Measurements from ENCODE around the gene TGFBR3L. TPM values are rescaled to one million over a fixed set of nuclear protein-coding genes. Genes with fewer than 3 reads are reported as not detected.
"Not testable (repeated sequence)": the region's sequence is repeated elsewhere in the genome, so short reads cannot be mapped to it uniquely, and the experiment has no call there.

TGFBR3L gene
- total RNA-seq, 1 experiment from 2014 or later = 7.1 TPM

DNA sequence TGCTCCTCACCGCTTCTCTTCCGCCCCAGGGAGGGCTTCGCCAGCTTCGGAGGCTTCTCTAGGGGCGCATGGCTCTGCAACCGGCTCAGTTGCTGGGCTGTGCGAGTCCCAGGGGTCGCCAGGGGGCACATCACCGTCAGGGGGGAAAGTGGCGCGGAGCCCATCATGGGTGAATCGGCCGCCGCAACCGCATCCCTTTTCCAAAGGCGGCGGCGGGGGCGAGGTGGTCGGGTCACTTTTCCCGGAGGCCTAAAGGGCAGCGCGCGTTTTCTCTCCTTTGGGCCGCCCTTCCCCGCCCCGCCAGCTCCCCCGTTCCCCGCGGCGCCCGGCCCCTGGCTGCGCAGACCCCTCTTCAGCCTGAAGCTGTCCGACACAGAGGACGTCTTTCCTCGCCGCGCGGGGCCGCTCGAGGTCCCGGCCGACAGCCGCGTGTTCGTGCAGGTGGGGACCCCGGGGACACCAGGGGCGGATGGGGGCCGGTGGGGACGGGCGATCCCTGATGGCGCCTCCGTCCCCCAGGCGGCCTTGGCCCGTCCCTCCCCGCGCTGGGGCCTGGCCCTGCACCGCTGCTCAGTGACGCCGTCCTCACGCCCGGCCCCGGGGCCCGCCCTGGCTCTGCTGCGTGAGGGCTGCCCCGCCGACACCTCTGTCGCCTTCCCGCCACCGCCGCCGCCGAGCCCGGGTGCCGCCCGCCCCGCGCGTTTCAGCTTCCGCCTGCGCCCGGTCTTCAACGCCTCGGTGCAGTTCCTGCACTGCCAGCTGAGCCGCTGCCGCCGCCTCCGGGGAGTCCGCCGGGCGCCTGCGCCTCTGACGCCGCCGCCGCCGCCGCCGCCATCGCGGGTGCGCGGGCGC is 1.7 kb downstream of the TGFBR3L start:
- peak; percentile 57 for DNase-seq (ENCODE audit: low read depth)

DNA sequence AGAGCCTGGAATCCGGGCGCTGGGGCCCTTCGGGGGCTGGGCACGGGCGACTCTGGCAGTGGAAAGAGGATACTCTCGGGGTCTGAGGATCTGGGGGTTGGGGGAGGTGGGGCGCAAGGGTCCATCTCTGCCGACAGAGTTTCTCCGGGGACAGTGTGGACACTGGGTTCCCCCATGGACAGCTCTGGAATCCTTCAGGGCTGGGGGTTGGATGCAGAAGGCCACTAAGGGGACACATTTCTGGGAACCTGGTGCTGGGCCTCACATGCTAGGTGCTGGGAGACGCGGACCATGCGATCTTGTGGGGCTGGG is 2.3 kb downstream of the TGFBR3L start:
- DNase-seq (ENCODE audit: low read depth) = no peak

DNA sequence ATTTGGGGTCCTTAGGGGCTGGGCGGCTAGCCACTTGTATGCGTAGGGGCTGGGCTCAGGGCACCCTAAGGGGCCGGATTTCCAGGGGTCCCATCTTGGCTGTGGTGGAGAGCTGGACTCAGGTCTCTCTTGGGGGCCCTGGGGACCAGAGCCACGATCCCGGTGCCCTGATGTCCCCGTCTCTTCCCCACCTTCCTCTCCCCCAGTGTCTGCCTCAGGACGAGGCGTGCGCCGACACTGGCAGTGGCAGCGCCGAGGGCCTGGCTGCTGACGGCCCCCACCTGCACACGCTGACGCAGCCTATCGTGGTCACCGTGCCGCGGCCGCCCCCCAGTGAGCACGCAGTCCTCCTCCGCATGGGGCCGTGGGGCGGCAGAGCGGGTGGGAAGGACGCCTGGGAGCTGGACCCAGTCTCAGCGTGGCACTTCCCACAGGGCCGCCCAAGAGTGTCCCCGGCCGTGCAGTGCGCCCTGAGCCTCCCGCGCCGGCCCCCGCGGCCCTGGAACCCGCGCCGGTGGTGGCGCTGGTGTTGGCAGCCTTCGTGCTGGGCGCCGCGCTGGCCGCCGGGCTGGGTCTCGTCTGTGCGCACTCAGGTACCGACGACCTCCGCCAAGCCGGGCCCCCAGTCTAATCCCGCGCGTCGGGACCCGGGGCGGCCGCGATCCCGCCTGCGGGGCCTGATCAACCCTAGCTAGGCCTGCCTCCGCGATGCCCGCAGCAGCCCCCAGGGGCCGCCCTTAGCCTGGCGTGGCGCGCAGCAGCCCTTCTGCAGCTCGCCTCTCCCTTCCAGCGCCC is 2.8 kb downstream of the TGFBR3L start:
- DNase-seq (ENCODE audit: low read depth) = peak; percentile 73

DNA sequence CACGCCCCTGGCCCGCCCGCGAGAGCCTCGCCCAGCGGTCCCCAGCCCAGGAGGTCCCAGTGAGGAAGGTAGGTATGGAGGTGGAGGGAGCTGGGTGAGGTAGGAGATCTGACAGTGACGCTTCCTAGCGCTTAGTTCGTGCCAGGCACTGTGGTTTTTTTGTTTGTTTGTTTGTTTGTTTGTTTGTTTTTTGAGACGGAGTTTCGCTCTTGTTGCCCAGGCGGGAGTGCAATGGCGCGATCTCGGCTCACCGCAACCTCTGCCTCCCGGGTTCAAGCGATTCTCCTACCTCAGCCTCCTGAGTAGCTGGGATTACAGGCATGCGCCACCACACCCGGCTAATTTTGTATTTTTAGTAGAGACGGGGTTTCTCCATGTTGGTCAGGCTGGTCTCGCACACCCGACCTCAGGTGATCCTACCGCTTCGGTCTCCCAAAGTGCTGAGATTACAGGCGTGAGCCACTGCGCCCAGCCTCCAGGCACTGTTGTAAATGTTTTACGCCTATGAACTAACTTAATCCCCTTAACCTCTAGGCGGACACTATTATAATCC is 3.5 kb downstream of the TGFBR3L start:
- DNase-seq (ENCODE audit: low read depth) = not testable (repeated sequence)

DNA sequence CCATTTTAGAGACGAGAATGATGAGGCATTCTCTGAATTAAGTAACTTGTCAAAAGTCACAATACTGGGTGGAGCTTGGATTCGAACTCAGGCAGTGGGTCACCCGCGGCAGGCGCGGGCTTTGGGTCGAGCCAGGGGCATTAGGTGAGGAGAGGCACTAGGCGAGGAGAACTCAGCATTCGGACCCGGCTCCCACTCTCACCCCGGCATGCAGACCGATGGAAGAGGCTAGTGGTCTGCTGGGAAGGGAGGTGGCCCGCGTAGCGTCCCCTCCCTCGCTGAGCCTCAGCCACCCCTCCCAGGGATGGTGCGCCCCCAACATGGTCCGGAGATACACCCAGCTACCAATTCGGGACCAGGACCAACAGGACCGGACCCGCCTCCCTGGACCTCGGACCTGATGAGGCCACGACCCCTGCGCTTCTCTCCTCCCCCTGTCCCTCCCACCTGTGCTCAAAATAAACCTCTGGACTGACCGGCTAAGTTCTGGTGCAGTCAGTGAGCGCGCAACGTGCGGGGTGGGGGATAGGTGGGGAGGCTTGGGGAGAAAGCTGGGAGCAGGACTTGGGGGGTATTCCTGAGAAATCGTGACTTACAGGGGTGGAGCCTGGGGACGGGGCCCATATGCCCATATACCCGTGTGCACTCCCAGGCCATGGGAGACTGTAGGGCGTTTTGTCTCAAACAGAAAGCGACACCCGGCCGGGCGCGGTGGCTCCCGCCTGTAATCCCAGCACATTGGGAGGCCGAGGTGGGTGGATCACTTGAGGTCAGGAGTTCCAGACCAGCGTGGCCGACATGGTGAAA is 4.2 kb downstream of the TGFBR3L start:
- no peak for DNase-seq (ENCODE audit: low read depth)

DNA sequence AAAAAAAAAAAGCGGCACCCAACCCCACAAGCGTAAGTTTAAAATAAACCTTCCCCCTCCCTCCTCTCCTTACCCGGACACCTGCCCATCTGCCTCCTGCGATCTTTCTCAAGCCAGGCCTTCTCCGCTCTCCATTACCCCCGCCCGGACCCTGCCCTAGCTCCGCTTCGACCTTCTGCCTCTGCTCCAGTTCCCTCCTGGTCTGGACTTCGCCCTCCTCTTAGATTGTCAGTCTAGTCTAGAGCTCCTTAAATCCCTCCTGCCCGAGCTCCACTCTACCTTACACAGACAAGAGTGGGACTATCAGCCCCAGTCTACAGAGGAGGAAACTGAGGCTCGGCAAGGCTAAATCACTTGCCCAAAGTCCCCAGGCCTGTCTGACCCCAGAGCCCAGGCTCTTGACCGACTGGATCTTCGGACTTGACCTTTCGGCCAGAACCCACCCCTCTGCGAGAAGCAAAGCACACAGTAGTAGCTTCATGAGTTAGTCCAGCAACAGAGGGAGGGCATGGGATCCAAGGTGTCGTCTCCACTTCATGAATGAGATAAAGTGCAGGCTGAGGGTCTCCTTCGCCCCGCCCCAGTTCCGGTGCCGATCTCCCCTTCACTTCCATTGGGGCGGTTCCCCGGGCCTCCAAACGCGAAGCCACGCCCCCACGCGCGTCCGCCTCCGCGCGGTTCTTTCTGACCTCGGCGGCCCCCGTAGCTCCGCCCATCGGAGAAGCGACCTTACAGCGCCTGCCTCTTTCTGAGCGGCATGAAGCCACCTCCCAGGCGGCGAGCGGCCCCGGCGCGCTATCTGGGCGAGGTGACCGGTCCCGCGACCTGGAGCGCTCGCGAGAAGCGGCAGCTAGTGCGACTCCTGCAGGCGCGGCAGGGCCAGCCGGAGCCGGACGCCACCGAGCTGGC is 5.2 kb downstream of the TGFBR3L start, which contains the start of gene SNAPC2:
Gene SNAPC2, plus strand, starts transcription at position 729 of the 909 bp plus-strand sequence. Its CDS starts 29 bp downstream, at position 758.
- peak; percentile 97 for DNase-seq (ENCODE audit: low read depth)

DNA sequence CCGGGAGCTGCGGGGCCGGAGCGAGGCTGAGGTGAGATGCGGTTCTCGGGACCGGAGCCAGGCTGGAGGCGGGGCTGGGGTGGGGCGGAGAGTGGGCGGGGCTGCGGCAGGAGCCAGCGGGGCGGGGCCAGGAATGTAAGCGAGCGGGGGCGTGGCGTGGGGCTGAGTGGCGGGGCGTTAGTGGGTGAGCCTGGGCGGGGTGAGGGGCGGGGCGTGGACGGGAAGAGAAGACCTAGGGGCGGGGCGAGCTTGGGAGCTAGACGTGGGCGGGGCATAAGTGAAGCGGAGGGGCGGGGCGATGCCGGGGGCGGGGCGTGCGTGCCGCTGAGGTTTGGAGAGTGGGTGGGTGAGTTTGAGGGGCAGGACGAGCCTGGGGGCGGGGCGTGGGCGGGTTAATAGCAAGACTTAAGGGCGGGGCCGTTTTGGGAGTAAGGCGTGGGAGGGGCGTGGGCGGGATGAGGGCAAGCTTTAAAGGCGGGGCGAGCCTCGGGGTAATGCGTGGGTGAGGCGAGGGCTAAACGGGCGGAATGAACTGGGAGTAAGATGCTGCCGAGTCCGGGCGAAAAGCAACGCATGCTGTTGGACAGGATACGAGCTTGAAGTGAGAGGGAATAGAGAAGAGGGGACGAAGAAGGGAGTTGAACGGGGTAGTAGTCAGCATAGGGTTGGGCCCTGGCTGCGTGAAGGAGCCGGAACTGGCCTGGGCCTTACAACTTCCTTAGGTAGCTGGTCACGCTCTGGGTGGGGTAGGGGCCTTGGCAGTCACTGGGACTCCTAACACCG is 6.1 kb downstream of the TGFBR3L start:
- DNase-seq (ENCODE audit: low read depth) = peak; percentile 98

DNA sequence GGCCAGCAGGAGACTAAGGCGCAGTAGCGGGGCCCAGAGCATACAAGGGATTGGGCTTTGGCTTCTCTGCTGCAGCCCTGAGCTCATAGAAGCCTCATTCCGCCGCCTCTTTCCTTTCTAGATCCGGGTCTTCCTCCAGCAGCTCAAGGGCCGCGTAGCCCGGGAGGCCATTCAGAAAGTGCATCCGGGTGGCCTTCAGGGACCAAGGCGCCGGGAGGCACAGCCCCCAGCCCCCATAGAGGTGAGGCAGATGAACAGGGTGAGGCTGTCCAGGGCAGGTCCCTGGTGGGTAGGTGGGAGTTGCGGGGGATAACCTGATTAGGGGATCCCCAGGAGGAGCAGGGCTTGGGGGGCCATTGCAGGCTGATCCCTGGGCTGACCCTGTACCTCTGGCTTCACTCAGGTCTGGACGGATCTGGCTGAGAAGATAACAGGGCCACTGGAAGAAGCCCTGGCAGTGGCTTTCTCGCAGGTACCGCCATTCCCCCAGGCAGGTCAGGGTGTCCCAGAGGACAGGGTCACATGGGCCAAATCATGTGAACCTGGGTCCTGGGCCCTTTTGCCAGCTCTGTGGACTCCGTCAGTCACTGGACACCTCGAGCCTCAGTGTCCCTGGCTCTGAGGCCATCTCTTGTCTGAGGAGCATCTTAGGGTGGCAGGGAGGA is 6.8 kb downstream of the TGFBR3L start:
- no peak for DNase-seq (ENCODE audit: low read depth)

DNA sequence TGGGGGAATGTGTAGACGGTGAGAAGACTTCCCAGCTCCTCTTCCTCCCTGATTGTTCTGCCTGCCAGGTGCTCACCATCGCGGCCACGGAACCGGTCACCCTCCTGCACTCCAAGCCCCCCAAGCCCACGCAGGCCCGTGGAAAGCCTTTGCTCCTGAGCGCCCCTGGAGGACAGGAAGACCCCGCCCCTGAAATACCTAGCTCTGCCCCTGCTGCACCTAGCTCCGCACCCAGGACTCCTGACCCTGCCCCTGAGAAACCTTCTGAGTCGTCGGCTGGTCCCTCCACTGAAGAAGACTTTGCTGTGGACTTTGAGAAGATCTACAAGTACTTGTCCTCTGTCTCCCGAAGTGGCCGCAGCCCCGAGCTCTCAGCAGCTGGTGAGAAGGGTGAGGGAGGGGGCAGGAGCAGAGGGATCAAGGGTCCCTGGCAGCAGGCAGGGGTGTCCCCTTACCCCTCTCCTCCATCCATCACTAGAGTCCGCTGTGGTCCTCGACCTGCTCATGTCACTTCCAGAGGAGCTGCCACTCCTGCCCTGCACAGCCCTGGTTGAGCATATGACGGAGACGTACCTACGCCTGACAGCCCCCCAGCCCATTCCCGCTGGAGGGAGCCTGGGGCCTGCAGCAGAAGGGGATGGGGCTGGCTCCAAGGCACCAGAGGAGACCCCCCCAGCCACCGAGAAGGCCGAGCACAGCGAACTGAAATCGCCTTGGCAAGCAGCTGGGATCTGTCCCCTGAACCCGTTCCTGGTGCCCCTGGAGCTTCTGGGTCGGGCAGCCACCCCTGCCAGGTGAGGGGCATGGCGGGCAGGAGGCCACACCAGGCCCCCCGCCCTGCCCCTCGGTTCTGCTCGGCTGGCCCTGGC is 7.6 kb downstream of the TGFBR3L start:
- DNase-seq (ENCODE audit: low read depth) = no peak

DNA sequence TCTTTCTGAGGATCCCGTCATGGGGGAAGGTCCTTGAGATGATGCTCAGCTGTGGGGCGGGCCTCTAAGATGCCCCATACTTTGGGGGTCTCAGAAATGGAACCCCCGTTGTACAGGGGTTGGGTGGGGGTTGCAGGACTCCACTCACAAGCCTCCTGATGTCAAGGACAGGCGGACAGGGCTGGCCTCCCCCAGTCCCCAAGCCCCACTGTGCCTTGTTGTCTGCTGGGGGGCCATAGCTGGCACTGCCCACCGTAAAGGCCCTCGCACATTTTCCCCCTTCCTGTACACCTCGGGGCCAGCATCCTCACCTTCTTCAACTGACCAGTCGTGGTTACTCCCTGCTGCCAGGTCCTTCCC is 8.2 kb downstream of the TGFBR3L start:
- DNase-seq (ENCODE audit: low read depth) = no peak

DNA sequence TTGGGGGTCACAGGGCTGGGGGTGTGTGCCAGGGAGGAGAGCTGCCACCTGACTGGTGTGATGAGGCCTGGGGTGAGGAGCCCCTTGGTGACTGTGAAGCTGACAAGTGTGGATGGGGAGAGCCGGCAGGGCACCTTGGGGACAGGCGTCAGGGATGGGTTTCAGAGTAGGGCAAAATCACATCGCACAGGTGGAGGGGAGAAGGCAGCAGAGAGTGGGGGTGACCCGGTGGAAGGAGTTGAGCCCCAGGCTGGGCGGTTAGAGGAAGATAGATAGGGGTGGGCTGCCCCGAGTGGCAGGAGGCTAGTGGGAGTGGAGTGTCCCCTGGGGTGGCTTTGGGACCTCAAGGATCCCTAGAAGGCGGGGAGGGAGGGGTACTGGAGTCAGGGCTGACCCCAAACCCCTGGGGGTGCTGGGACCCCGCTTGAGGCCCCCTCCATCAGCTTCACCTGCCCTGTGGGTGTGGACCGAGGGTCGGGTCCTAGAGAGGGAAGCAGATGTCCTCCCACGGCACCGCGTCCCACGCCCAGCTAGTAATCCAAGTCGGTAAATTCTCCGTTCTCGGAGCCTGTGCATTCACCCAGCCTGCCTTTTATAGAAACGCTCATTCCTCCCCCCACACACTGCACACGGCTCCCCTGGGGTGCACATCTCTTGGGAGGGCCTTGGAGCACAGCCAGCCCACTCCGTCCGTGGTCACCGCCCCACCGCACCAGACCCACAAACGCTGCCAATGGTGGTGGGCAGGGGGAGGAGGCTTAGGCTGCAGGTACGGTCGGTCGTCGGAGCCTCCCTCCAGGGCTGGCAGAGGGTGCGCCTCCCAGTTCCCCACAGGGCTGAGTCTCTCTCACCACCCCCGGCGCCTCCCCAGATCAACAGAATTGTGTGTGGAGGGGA is 8.9 kb downstream of the TGFBR3L start:
- no peak for DNase-seq (ENCODE audit: low read depth)

DNA sequence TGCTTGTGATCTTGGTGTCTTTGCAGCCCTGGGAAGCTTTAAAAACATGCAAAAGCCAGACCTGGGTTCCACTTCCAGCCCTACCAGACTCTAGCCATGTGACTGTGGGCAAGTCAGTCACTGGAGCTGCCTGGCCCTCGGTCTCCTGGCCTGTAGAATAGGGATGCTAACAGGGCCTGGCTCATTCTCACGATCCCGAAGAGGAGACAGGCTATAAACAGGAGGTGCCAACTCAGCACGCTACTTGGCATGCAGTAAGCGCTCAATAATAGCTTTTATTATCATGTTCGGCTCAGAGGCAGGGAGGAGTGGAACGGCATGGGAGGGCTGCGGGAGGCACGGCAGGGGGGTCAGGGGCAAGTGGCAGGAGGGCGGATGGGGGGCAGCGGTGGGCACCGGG is 9.6 kb downstream of the TGFBR3L start:
- no peak for DNase-seq (ENCODE audit: low read depth)

DNA sequence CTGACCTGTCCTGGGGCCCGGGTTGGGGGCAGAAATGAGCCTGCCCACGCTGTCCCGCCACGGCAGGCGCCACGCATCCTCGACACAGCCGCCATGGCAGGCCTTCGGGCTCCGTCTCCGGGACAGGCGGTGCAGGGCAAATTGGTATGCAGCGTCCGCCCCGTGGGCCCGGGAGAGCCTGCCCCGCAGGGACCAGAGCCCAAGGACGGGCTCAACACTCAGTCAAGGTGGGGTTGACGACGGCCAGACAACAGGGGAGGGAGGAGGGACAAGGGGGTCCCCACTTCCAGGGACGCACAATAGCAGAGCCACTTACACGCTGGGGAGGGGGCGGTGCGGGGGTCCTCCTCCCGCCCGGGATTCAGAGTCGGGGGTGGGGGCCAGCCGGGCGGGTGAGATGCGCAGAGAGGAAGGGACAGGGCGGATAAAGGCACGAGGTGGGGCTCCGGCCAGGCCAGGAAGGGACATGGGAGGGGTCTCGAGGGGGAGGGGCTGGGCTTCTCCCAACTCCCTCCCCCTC is 10.1 kb downstream of the TGFBR3L start:
- no peak for DNase-seq (ENCODE audit: low read depth)

DNA sequence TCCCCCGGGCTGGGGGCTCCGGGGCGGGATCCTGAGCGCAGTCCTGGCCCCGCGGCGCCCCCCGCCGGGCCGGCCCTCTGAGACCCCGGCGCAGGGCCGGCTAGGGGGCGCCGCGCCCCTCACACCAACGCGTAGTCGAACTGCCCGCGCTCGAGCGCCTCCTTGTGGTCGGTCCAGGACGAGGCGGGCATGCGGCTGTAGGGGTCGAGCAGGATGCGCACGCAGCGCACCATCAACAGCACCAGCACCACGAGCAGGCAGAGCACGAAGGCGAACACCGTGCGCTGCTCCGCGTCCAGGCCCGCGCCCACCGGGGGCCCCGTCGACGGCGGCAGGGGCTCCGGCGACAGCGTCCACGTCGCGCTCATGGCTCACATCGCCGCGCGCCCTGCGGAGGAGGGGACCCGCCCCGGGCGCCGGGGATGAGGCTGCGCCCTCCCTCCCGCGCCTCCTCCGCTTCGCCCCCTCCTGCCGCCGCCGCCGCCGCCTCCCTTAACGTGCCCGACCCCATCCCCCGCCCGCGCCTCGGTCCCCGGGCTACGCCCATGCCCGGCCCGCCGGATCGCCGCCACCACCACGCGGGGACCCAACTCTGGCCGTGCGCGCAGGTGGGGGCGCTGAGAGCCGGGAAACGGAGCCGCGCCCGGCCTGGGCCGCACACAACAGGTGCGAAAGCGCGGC is 10.7 kb downstream of the TGFBR3L start:
- DNase-seq (ENCODE audit: low read depth) = peak; percentile 91

DNA sequence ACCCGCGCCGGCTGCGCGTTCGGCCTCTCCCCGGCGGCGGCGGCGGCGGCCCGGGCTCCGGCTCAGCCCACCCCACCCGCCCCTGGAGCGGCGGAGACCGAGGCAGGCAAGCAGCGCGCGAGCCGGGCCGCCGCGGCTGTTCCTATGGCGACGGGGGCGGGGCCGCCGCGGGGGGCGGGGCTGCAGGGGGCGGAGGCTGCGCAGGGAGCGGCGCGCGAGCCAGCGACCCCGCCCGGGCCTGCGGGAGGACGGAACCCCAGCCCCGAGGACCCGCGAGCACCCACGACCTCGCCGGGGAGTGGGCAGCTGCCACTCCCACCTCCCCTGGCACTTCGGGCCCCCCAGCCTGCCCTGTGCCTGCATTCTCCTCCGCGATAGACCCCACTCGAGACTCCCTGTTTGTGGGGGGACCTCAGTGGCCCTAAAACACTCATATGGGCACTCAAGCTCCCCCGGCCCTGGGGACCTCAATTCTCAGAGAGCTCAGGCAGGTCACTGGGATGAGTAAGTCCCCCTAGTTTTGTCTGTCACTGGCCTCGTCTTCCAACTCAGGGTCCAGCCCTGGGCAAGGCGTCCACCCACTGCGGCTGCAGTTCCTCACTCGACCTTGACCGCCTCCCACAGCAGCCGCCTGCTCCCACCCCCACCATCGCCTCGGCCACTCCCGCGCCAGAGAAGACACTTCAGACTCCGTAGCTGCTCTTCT is 11.5 kb downstream of the TGFBR3L start, which contains the start of gene CTXN1:
Gene CTXN1, minus strand, starts transcription at position 115 of the 706 bp plus-strand sequence. CDS start 597 bp downstream, outside the sequence.
- DNase-seq (ENCODE audit: low read depth) = peak; percentile 73

Measured in Daoy (cell line).